ENCODE results near the gene REC8.

Gene REC8

GRCh38 chr14:24172871-24173281 is 996 bp downstream of the REC8 start:
- no peak for TF ChIP-seq CTCF (IDR thresholded peaks at IDR 0.05)
- no peak for DNase-seq (ENCODE audit: low spot score)
- no peak overlapping the region for H3K27ac ChIP-seq
- no peak overlapping the region for H3K4me3 ChIP-seq

GRCh38 chr14:24176599-24176998 is 4.7 kb downstream of the REC8 start:
- DNase-seq (ENCODE audit: low spot score) = no peak
- Histone ChIP-seq H3K4me3 (no peak overlapping the region), H3K27ac (no peak overlapping the region)
- TF ChIP-seq CTCF (IDR thresholded peaks at IDR 0.05) = no peak

GRCh38 chr14:24177041-24177825 is 5.4 kb downstream of the REC8 start:
- no peak for DNase-seq (ENCODE audit: low spot score)
- no peak overlapping the region for H3K4me3 ChIP-seq
- no peak for TF ChIP-seq CTCF (IDR thresholded peaks at IDR 0.05)
- no peak overlapping the region for H3K27ac ChIP-seq

GRCh38 chr14:24177891-24178290 is 6.0 kb downstream of the REC8 start:
- Histone ChIP-seq H3K4me3 (no peak overlapping the region), H3K27ac (no peak overlapping the region)
- TF ChIP-seq CTCF (IDR thresholded peaks at IDR 0.05) = no peak
- no peak for DNase-seq (ENCODE audit: low spot score)

- TF ChIP-seq CTCF (IDR thresholded peaks at IDR 0.05) = no peak
- peak overlapping the region in 1 of 2 donors; percentile 77 for H3K27ac ChIP-seq
- no peak for DNase-seq (ENCODE audit: low spot score)
- H3K4me3 ChIP-seq = no peak overlapping the region
Measured at GRCh38 chr14:24178399-24179178, 6.7 kb downstream of the REC8 start.

- peak overlapping the region in 1 of 2 donors; percentile 77 for H3K27ac ChIP-seq
- no peak overlapping the region for H3K4me3 ChIP-seq
- DNase-seq (ENCODE audit: low spot score) = peak; percentile 71
- no peak for TF ChIP-seq CTCF (IDR thresholded peaks at IDR 0.05)
Measured at GRCh38 chr14:24179294-24179960, 7.5 kb downstream of the REC8 start.

Measured in coronary artery (tissue), 2 donors.